Astrocyte of the hippocampus (primary cell): Measurements from ENCODE around the gene SIMC1.
"Not testable (repeated sequence)": the region's sequence is repeated elsewhere in the genome, so short reads cannot be mapped to it uniquely, and the experiment has no call there.

ENCODE experiments used
- DNase-seq: peaks from one replicate; pipeline ENCODE4 v3.0.0; 2011; ENCODE audit warnings: low read depth, low spot score

Gene SIMC1

DNA sequence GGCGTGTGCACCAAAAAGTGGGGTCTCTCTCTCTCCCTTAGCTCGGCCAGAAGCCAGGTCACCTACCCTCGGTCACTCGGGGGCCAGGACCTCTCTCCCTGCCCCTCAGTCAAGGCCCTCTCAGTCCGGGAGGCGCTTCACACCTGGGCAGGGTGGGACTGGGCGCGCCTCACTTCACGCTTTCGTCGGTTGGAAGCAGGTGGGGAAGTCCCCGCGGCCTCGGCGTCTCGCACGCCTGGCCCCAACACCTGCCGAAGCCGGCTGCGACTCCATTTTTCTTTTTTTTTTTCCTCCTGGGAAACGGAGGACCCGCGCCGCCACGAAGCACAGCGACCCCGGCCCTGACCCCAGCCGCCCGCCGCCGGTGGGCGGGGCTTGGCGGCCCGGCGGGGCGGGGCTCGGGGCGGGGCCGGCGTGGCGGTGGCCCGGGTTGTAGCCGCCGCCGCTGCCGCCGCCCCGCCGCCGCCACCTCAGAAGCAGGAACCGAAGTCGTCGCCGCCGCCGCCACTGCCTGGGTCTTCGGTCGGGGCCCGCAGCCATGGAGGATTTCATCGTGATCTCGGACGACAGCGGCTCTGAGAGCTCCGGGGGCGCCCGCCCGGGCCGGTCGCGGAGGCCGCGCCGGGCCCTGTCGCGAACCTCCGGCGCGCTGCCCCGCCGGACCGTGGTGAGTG, at the start of gene SIMC1:
Gene SIMC1, plus strand, starts transcription at position 454 of the 674 bp plus-strand sequence. Its CDS starts 85 bp downstream, at position 539.
- peak; percentile 41 for DNase-seq

DNA sequence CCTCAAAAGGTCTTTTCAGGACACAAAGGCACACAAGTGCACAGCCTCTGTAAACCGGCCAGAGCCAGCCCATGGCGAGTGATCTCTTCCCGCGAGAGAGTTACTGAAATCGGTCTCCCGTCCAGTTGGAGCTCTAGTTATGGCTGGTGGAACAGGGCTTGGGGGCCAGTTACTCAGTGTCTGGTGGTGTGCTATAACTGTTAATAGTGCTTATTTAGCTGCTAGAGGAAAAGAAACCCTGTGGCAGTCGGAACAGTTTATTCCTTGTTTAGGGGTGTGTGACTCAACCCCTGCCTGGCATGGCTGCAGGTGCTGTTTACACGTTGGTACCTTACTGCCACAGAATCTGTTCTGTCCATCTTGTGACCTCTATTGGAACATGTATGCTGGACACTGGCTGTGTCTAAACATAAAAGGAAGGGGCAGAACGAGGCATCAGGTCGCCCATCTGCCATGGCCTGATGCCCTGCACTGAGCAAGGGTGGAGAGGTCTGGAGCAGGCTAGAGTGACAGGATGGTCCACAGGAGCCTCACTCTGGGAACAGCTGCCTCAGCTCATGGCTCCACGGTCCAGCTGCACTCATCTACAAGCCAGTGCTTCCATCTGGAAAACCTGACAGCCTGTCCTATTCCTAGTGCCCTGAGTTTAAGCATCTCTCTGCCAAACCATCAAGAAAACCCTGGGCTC, 49.6 kb upstream of the SIMC1 start:
- DNase-seq: no peak

- no peak for DNase-seq
These were observed 48.4 kb upstream of the SIMC1 start for GRCh38 chr5:176189857-176190256.

- DNase-seq: no peak
These were observed 47.1 kb upstream of the SIMC1 start for GRCh38 chr5:176190886-176191755.

DNA sequence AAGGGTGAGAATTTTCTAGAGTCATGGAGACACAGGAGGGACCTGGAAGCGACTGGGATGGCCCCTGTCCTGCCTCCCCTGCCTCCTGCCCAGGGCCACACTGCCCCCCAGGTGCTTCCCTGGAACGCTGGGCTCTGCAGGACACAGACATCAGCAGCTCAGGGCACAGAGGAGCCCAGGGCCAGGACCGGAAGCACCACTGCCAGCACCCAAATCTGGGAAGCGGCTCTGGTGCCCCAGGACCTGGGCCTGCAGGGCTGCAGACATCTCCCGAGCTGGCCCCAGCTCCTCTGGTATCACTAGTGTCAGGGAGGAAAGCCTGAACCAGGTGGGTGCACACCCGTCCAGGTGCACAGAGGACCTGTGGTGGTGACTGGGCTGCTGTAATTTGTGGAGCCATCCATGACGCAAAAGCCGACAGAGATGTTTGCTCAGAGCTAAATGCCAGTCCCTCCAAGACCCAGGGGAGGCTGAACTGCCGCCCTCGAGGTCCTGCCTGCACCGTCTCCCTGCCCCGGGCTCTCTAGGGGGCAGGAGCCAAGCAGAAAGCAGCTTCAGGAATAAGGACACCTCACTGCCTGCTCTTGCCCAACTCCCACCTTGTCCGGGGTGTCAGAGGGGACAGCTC, 46.0 kb upstream of the SIMC1 start:
- no peak for DNase-seq

DNA sequence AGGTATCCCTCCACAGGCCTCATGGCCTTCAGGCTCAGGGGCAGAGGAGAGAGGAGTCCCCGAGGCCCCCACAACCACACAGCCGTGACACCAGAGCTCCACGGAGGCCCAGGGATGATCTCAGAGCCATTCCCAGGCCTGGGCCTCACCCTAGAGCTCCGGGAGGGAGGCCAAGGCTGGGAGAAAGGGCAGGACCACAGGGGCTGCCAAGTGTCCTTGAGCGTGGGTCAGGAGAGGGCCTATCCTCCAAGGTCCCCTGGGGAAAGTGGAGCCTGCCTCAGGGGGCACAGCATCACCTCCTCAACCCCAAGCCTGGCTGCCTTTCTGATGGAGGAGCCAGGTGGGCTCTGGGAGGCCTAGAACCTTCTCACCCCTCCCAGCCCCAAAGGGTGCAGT, 45.5 kb upstream of the SIMC1 start:
- DNase-seq: not testable (repeated sequence)

- not testable (repeated sequence) for DNase-seq
These were observed 44.6 kb upstream of the SIMC1 start for GRCh38 chr5:176193636-176194035.

GRCh38 chr5:176194238-176195083, 43.8 kb upstream of the SIMC1 start:
- DNase-seq: peak; percentile 45

DNA sequence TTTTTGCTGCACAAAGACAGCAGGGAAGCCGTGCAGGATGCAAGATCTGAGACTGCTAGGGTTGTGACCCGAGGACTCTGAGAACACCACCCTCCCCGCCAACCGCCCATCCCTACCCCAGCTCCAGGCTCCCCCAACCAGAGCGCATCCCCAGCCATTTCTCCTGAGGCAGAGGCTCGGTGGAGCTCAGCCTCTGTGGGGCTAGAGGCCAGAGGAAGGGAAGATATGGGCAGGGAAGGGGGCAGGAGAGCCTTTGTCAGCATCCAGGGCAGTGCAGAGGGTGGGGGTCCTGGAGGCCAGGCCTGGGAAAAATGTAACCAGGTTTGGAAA, 43.2 kb upstream of the SIMC1 start:
- not testable (repeated sequence) for DNase-seq

DNA sequence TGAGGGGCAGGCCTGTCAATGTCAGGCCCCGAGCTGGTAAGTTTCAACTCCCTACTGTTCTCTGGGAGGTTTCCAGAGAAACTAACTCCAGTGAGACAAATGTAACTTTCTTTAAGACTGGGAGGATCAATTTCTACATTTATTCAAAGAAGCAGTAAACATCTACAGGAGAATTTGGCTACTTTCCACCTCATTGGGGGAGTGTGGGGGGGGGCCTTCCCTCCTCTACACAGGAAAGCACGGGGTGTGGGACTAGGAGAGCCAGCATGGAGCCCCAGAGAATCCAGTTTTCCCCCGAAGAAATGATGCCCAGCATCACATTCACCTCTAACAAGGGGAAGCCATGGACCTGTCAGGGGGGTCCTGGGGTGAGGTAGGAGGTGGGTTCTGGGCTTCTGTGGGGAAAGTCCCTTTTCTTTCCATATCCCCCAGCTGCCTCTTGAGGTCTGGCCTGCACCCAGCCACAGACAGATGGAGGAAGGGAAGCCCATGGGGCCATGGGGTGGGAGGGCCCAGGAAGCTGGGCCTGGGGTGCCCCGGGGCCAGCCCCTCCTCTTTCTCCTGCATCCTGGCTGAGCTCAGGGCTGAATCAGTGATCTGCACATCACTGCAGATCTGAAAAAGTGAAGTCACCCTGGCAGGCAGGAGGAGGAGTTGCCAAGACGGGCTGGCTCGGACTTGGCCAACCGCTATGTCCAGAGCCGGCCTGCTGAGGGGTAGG, 42.6 kb upstream of the SIMC1 start:
- not testable (repeated sequence) for DNase-seq

GRCh38 chr5:176196781-176197180, 41.4 kb upstream of the SIMC1 start:
- not testable (repeated sequence) for DNase-seq

DNA sequence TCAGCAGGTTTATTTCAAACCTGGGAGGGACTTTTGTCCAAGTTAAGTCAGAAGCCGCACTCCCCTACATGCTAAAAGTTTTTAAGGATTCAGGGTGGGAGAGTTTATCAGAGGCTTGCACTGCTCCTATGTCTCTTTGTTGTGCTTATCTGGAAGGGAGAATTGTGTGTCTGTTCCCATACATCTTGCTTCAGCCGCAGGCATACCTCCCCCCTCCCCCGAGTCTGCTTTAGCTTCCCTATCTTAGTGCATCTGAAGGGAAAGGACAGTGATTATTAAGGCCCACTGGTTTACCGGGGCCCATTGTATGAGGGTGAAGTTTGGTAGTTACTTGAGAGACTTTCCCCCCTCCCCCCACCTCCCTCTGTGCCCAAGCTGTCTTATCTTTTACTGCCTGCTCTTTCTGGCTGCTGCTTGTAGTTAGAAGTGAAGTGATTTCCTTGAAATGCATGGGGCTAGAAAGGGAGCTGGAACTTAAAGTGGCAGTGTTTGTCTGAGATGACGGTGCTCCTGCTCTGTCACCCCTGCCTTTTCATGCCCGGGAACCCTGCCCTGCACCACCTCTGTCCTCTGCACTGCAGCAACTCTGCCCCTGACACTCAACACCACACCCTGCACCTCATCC, 40.9 kb upstream of the SIMC1 start:
- DNase-seq: not testable (repeated sequence)

GRCh38 chr5:176198299-176198698, 39.9 kb upstream of the SIMC1 start:
- DNase-seq: not testable (repeated sequence)

- not testable (repeated sequence) for DNase-seq
These were observed 39.1 kb upstream of the SIMC1 start for GRCh38 chr5:176198991-176199733.

DNA sequence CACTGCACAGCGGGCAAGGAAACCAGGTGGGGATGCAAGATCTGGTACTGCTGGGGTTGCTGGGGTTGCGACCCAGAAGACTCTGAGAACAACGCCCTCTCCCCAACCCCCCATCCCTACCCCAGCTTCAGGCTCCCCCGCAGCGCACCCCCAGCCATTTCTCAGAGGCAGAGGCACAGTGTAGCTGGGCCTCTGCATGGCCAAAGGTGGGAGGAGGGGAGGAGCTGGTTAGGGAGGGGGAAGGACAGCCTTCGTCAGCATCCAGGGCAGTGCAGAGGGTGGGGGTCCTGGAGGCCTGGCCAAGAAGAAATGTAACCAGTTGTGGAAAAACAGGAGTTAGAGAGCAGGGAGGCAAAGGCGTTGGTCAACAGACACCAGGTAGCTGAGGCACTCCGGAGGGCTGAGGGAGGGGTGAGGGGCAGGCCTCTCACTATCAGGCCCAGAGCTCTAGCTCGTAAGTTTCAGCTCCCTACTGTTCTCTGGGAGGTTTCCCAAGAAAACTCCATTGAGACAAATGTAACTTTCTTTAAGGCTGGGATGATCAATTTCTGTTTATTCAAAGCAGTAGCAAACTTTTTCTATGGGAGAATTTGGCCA, 38.3 kb upstream of the SIMC1 start:
- DNase-seq: not testable (repeated sequence)

- DNase-seq: no peak
These were observed 36.4 kb upstream of the SIMC1 start for GRCh38 chr5:176201811-176202210.

GRCh38 chr5:176203086-176203485, 35.1 kb upstream of the SIMC1 start:
- DNase-seq: no peak

- not testable (repeated sequence) for DNase-seq
These were observed 34.7 kb upstream of the SIMC1 start for GRCh38 chr5:176203535-176203934.
